Chondrocyte (in vitro differentiated cells): ENCODE measurements around the gene COL25A1. TPM values are rescaled to one million over a fixed set of nuclear protein-coding genes. Genes with fewer than 3 reads are reported as not detected.
"Not testable (repeated sequence)": the region's sequence is repeated elsewhere in the genome, so short reads cannot be mapped to it uniquely, and the experiment has no call there.

Experiments
- DNase-seq: peaks from one replicate; pipeline ENCODE4 v3.0.0; 2021; ENCODE audit warnings: mixed read lengths, low spot score
- H3K27ac Mint-ChIP-seq: one replicate; pipeline ENCODE4 v1.8.0; 2021; ENCODE audit warnings: mild to moderate bottlenecking, moderate library complexity, mixed read lengths; ENCODE audit not compliant: unreplicated experiment
- H3K27me3 Mint-ChIP-seq: 2 replicates; pipeline ENCODE4 v1.8.0; 2021; ENCODE audit warnings: low read depth, mixed read lengths
- H3K36me3 Mint-ChIP-seq: 2 replicates; pipeline ENCODE4 v1.8.0; 2021; ENCODE audit warnings: low read depth, mixed read lengths
- H3K4me1 Mint-ChIP-seq: 2 replicates; pipeline ENCODE4 v1.8.0; 2021; ENCODE audit warnings: low read depth, mild to moderate bottlenecking, mixed read lengths
- H3K4me3 Mint-ChIP-seq: one replicate; pipeline ENCODE4 v1.8.0; 2021; ENCODE audit warnings: mild to moderate bottlenecking, moderate library complexity, mixed read lengths; ENCODE audit not compliant: unreplicated experiment
- H3K9me3 Mint-ChIP-seq: 2 replicates; pipeline ENCODE4 v1.8.0; 2021; ENCODE audit warnings: low read depth, mixed read lengths
- total RNA-seq: library from RNA; stranded (reverse); gene quantifications from 3 replicates; pipeline ENCODE4 v1.2.1, GENCODE V29; 2021
- TF ChIP-seq, protein P1 (sequence below): fragments of 200-600 bp; sonication (generic); IDR thresholded peaks from 2 replicates; pipeline ENCODE4 v1.5.0; 2021; ENCODE audit warnings: antibody characterized with exemption, mild to moderate bottlenecking, moderate library complexity

COL25A1 gene
- total RNA-seq, 1 donor from 2014 or later, result 0.45 TPM

- no peak overlapping the region for H3K4me3 Mint-ChIP-seq
- H3K4me1 Mint-ChIP-seq, result no peaks in the 10 kb centered on the region
- no peak for DNase-seq
- peaks cover 18% of the 10 kb centered on the region for H3K9me3 Mint-ChIP-seq
- TF ChIP-seq, protein P1, sequence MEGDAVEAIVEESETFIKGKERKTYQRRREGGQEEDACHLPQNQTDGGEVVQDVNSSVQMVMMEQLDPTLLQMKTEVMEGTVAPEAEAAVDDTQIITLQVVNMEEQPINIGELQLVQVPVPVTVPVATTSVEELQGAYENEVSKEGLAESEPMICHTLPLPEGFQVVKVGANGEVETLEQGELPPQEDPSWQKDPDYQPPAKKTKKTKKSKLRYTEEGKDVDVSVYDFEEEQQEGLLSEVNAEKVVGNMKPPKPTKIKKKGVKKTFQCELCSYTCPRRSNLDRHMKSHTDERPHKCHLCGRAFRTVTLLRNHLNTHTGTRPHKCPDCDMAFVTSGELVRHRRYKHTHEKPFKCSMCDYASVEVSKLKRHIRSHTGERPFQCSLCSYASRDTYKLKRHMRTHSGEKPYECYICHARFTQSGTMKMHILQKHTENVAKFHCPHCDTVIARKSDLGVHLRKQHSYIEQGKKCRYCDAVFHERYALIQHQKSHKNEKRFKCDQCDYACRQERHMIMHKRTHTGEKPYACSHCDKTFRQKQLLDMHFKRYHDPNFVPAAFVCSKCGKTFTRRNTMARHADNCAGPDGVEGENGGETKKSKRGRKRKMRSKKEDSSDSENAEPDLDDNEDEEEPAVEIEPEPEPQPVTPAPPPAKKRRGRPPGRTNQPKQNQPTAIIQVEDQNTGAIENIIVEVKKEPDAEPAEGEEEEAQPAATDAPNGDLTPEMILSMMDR, result no peak
- no peaks in the 10 kb centered on the region for H3K27me3 Mint-ChIP-seq
- H3K27ac Mint-ChIP-seq, result no peak overlapping the region
- peaks cover 5% of the 10 kb centered on the region for H3K36me3 Mint-ChIP-seq
Measured at GRCh38 chr4:109025471-109026076, 276.9 kb downstream of the COL25A1 start.

- H3K27ac Mint-ChIP-seq, result no peak overlapping the region
- H3K4me1 Mint-ChIP-seq, result no peaks in the 10 kb centered on the region
- TF ChIP-seq, protein P1, result no peak
- H3K27me3 Mint-ChIP-seq, result no peaks in the 10 kb centered on the region
- H3K4me3 Mint-ChIP-seq, result no peak overlapping the region
- H3K9me3 Mint-ChIP-seq, result peaks cover 18% of the 10 kb centered on the region
- H3K36me3 Mint-ChIP-seq, result peaks cover 5% of the 10 kb centered on the region
- no peak for DNase-seq
Measured at GRCh38 chr4:109022961-109023360, 279.5 kb downstream of the COL25A1 start.

DNA sequence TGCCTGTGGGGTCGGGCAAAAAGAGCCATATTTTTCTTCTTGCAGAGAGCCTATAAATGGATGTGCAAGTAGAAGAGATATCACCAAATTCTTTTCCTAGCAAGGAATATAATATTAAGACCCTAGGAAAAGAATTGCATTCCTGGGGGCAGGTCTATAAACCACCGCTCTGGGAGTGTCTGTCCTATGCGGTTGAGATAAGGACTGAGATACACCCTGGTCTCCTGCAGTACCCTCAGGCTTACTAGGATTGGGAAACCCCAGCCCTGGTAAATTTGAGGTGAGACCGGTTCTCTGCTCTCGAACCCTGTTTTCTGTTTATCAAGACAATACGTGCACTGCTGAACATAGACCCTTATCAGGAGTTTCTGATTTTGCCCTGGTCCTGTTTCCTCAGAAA lies 280.8 kb downstream of the COL25A1 start:
- DNase-seq, H3K4me1 Mint-ChIP-seq, H3K27me3 Mint-ChIP-seq, H3K36me3 Mint-ChIP-seq, H3K4me3 Mint-ChIP-seq, H3K27ac Mint-ChIP-seq: not testable (repeated sequence)
- peaks cover 18% of the 10 kb centered on the region for H3K9me3 Mint-ChIP-seq

- DNase-seq, result no peak
- Mint-ChIP-seq H3K4me3 (no peak overlapping the region), H3K36me3 (peaks cover 5% of the 10 kb centered on the region), H3K4me1 (no peaks in the 10 kb centered on the region), H3K27ac (no peak overlapping the region), H3K9me3 (peaks cover 18% of the 10 kb centered on the region), H3K27me3 (no peaks in the 10 kb centered on the region)
- TF ChIP-seq, protein P1, result no peak
Measured at GRCh38 chr4:109020861-109021260, 281.6 kb downstream of the COL25A1 start.

DNA sequence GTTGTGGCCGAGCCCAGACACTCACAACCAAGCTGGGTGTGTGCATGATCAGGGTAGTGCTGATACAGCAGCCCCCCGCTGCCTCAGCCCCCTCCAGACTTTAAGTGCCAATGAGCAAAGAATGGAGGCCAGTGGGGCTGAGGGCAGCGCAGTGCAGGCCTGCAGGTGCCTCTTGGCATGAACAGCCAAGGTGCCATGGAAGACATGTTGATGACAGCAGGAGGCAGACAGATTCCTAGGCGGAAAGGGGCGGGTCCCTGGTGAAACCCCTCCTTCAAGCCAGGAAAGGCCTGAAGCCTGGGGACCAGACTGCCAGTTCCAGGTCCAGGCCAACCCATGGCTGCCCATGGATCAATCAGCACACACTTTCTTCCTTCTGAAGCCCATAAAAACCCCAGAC lies 286.3 kb downstream of the COL25A1 start:
- DNase-seq, result no peak
- Mint-ChIP-seq H3K4me1 (peaks cover 1% of the 10 kb centered on the region), H3K27me3 (no peaks in the 10 kb centered on the region), H3K4me3 (no peak overlapping the region), H3K27ac (no peak overlapping the region), H3K36me3 (peaks cover 2% of the 10 kb centered on the region), H3K9me3 (peaks cover 4% of the 10 kb centered on the region)
- TF ChIP-seq, protein P1, result no peak

DNA sequence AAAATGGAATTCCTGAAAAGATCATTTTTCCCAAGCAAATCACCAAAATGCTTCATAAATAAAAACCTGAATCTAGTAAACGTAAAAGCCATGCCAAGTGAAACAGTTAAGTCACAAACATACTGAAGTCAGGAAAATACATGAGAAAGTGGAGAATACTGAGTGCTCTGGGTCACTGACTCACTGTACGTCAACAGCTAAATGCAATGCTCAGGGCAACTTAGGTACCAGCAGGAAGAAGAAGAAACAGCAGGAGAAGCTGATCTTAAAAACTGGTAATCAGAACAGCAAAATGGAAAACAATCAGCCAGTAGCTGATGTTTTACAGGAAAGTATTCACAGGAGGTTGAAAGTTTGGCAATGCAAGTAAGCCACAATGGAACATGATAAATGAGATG lies 287.0 kb downstream of the COL25A1 start:
- Mint-ChIP-seq H3K27ac (no peak overlapping the region), H3K4me3 (no peak overlapping the region), H3K36me3 (no peaks in the 10 kb centered on the region), H3K9me3 (no peaks in the 10 kb centered on the region), H3K4me1 (peaks cover 9% of the 10 kb centered on the region), H3K27me3 (no peaks in the 10 kb centered on the region)
- TF ChIP-seq, protein P1, result no peak
- DNase-seq, result no peak
